ENCODE data around the gene AFAP1.

GRCh38 chr4:7756561-7757355 is 182.9 kb downstream of the AFAP1 start:
- TF ChIP-seq CTCF (conservative IDR thresholded peaks at IDR 0.05; ENCODE audit: low read length) (no peak), EZH2phosphoT487 (IDR thresholded peaks at IDR 0.05; ENCODE audit: borderline replicate concordance, low read depth, low read length) (no peak)
